HG03108 (cell line): ENCODE results near the gene SEMA3A.

Experiments used
- ATAC-seq: cut with Tn5 transposase; IDR thresholded peaks from one replicate; pipeline ENCODE4 v1.9.1; 2021; ENCODE audit warnings: moderate library complexity; ENCODE audit not compliant: unreplicated experiment

The SEMA3A gene

DNA sequence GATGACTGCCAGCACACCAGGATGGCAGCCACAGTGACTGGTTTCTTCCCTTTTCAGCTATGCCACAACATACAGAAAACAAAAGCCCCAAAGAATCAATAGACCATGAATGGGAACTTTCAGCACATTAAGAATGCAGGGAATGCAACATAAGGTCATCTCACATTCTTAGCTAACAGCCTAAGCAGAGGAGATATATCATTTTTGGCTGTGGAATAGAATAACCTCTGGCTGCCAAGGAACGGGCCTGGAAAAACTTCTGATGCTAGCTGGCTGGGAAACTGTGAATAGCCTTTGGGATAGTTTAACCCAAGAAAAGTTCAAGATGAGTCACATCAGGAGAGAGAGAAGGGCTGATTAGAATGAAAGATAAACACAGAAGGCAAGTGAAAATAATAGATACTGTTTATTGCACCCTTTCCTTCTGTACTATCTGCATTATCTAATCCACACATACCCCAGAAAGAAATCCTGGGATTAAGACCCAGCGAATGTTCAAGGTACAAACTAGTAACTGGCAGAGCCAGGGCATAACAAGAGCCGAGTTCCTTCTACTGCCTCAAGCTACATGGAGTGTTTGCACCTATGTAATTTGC, 169.2 kb downstream of the SEMA3A start:
- no peak for ATAC-seq

DNA sequence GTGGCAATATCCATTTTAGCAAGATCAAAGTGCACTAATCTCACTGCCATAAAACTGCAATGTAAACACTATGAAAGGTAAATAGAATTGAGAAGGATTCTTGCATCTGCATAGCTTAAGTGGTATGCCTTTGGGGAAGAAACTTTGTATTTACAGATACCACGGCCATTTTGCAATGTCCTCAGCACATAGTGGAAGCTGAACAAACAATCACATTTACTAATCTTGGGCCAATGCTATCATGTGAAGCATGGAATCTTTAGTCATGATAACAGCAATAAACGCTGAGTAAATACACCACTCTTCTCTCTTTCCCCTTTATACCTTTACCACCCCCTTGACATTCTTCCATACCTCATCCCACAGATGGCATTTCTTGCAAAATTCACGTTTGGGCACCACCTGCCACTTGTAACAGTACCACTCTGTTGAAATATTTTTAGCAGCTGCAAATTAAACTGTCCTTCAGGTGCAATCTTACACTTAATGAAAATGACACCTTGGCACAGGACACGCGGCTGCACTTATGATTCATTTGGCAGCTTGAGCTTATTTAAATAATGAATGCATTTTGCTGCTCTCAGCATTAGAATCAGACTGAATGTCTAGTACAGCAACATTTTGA, 171.8 kb downstream of the SEMA3A start:
- no peak for ATAC-seq

DNA sequence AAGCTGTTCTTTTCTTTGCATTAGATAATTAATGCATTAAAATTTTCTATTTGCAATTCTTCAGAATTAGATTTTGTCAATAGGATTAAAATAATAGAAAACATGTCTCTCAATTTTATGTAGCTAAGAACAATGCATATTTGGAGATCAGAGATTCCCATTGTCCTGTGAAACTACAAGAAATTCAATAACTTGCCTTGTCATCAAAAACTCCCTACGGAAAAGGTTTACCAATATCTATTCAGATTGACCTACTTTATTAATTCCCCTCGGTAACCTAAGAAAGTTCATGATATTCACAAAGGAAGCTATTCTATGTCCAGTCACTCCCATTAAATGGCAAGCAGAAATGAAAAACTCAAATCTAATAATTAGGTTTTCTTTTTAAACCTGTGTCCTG, 172.6 kb downstream of the SEMA3A start:
- no peak for ATAC-seq

DNA sequence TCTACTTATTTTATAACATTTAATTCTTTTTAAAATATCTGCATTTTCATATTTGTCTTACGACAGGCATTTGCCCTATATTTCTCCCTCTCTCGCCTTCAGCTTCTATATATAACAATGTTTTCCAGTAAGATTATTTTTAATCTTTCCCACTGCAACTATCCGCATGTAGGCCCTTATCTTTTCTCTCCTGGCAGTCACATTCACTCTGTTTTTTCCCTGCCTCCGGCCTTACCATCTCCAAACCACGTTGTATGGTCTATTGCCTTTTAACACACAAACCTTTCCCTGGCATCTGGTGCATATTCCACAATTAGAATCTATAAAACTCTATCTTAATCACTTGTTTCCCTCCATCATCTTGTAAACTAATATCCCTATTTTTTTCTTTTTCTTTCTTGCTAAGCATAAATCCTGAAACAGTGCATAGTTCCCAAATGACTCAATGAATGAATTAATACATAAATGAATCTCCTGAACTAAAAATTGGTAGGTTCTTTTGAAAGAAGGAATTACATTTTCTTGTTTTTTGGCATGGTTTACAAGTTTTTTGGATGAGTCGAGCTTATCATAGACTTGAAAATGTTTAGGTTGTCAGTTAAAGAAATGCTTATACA, 173.2 kb downstream of the SEMA3A start:
- ATAC-seq, result no peak

DNA sequence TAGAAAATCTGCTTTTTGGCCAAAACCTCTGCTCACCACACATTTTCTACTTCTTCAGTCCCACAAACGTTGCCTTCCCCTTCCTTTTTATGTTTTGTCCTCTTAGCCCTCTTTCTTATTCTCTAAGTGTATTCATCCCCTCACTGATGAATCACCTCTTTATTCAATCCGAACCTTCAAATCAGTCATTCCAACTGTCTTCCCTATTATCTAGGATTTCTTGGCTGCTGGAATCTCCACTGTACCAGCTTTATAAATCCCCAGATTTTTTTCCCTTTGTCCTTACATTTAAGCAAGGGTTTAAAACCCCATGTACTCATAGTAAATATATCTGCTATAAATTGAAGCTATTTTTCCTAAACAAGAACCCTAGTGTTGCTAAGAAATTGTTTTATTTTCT, 176.9 kb downstream of the SEMA3A start:
- ATAC-seq, result no peak

DNA sequence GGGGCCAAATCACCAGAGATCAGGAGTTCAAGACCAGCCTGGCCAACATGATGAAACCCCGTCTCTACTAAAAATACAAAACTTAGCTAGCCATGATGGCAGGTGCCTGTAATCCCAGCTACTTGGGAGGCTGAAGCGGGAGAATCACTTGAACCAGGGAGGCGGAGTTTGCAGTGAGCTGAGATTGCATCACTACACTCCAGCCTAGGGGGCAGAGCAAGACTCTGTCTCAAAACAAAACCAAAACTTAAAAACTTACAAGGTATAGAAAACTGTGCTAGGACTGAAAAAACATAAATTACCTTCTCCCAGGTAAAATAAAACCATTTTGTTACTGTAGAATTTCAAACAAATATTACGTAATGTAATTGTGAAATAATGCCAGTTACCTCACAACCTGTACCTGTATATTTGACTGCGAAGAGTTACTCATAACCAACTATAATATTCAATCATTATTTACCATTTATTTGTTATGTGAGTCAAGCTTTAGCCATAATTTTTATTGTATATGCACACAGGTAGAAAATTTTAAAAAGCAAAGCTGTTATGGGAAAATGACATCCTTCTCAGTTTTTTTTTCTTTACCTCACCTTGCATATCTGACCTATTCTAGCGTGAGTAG, 180.9 kb downstream of the SEMA3A start:
- no peak for ATAC-seq

DNA sequence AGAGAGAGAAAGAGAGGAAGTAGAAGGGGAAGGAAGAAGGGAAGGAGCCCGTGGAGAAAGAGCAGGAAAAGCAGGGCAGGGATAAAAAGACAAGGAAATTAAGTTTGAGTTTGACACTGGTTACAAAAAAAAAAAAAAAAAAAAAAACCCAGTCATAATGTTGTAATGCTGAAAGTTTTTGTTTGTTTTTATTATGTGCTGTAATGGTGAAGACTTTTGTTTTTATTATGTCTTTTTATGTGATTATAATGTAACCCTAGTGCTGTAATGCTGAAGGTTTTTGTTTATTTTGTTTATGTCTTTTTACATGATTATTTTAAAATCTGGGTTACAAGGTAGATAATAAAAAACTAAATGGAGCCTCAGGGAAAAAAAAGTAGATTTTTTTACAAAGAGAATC, 184.8 kb downstream of the SEMA3A start:
- no peak for ATAC-seq

DNA sequence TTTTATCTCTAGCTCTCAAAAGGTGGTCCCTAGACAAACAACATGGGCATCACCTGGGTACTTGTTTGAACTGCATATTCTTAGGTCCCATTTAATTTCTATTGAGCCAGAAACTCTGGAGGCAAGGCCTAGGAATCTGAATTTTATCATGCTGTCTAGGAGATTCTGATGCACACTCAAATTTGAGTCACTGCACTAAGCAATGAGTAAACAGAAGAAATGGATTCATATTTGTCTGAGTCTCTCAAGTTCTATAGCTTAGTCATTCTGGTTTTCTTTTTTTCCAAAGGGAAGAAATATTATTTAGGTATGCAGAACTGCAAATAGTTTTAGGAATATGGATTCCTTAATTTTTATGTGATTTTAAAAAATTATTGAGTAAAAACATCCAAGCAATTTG, 185.5 kb downstream of the SEMA3A start:
- ATAC-seq, result no peak

DNA sequence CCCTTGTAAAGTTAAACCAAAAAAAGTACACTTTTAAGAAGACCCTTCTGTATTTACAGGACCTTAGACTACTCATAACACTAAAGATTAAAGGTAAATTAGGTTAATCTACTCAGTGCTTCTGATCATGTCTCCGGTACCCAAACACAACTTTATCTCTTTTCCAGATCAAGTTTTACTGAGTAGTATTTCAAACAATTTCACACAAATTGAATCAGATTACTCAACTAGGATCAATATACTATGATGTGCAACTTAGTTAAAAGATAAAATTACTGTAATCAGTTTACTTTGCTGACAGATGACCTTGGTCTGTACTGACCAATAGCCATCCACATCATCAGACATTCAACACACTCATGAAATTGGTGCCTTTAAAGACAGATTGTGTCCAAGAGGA, 191.4 kb downstream of the SEMA3A start:
- no peak for ATAC-seq

DNA sequence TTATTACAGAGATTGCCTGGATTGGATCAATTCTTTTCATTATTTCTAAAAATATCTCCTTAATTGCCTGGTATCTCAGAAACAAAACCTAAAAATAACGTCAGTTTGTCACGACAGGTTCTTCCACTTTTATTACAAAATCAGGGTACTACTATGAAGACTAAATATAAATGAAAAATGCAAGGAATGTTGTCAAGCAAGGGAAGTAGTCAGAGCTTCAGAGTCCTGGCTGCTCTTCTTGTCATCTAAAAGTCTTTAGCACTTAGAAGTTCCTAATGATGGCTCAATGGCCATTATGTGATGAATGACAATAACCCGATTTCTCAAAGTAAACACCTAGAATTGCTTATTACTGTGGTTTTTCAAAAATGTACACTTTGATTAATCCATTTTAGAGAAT, 192.2 kb downstream of the SEMA3A start:
- ATAC-seq, result no peak

DNA sequence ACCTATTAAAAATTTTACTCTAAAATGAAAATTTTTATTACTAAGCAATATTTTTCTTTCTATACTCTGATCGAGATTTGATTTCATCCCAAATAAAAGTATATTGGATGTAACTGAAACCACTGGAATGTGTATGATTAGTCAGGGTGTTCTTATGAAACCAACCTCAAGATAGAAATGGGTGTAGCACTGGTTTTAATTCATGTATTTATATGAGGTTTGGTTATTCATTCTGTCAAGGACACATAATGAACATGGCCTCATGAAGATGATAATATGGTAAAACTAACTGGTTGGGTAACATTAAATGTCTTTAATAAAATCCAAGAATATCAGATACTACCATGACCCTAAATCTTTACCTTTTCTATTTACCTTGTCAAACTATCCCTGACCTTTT, 197.7 kb downstream of the SEMA3A start:
- ATAC-seq, result no peak

DNA sequence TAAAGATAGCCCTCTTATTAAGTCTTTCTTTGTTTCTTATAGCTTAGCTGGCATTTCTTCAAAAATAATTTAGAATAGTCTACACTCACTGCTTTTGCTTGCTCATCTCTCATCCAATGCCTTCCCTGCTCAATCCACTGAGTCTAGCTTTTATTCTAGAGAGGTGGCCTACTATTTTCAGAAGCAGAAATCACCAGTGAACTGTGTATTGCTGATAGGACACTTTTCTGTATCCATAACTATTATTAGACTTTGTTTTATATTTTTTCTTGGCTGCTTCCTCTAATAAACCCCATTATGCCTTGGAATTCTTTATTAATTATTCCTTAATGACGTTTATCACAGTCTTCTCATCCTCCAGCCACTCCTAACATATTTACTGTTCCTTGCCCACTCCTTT, 206.8 kb downstream of the SEMA3A start:
- no peak for ATAC-seq

DNA sequence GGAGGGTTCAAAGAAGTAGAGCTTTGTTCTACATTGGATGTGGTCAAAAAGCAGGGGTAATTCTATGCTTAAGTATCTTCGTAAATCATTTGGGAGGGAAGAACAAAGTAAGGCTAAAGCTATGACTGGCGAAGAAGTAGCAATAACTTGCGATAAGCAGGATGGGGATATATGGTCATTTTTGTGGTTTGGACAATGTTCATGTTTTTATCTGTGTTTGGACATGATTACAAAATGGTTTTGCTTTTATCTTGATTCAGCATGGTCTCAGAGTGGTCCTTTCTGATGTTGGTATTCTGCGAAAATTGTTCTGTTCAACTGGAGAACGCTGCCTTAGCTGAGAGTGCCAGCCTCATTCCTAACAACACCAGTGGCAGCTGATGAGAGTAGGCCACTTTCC, 208.8 kb downstream of the SEMA3A start:
- ATAC-seq, result no peak

DNA sequence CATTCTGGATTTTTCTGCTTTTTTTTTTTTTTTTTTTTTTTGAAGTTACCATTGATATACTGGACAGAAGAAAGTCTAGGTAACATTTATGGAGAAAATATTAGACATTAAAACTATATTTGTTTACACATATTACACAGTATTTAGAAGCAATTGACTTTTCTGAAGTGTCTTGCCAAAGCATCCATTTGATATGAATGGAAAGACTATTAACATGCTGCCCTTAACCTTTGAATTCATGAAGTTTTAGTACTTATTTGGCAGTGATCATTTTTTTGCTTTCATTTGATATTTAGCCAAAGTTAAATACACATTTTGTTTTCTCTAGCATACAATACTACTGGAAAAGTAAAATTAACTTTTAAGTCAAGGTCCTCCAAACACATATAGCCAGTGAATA, 210.0 kb downstream of the SEMA3A start:
- ATAC-seq, result no peak

DNA sequence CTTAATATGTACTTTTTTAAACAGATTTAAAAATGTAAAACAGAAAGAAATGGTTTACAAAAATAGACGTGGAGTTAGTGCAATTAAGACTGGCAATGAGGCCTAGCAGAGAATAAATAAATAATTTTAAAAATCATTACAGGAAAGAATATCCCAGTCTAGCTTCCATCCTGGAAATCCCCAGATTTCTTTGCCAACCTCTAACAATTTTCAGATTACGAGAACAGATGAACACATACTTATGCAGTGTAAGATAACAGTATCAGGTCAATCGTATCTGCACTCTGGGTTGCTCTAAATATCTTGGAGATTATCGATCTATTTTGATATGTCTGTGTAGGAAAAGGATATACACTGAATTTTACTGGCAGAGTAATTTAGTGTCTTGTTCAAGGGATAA, 210.5 kb downstream of the SEMA3A start:
- no peak for ATAC-seq

DNA sequence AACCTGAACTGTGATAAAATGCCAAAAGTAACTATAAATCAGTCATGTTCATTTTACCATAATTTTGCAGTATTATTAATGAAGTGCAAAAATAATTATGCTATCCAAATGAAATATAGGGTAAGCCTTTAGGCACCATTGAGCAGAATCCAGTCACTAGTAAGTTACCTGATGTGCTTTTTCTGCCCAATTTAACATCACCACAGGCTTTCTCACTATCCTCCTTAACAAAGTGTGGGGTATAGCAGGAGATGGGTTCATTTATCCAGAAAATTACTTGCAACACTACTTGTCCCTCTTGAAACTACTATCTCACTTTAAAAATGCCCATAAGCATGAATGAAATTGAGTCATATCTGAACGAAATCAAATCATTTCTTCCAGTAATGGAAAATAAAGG, 211.0 kb downstream of the SEMA3A start:
- ATAC-seq, result no peak

DNA sequence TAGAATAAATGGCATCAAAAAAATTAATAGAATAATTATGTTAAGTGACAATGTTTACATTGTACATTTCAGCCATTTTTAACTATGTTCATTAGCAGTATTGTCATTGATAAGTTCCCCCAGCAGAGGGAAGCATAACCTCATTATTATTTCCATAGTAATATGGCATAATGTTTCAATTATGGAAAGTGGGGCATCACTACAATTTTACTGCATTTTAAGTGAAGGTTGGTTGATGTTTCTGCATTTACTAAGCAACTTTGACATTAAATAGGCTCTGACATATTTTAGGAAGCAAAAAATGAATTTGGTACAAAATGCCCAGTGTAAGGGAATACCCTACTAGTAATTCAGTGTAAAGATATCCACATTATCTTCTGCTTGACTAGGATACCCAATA, 218.3 kb downstream of the SEMA3A start:
- peak; percentile 75 for ATAC-seq

DNA sequence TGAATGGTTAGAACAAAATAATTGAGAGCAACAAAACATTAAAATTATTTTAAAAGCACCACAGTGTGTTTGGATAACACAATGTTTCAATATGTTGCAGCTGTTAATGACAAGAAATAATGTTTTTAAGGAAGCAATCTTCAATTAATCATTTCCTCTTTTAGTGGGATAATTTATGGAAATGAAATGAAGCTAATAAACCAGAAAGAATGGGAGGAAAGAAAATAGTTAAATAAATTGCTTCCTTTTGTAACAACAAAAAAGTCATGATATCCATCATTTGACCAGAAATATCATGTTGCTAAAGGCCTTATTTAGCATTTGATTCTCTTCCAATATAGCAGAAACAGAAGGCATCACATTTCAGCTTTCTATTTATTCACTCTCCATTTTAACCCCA, 224.5 kb downstream of the SEMA3A start:
- ATAC-seq, result no peak

DNA sequence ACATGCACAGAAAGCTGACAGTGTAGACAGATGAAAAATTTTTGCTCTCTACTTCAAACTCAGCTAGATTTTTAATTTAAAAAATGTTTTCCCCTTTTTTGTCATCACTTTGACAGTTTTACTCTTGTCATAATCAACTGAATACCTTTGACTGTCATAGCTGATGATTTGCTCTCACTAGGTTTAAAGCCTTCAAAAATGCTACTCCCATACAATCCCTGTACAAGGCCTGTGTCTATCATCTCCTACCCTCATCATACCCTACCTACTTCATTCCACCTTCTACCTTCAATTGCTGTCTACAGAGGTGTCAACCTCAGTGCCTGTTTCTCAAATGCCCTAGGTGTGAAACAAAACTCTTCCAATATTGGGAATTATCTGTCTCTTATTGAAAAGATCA, 230.3 kb downstream of the SEMA3A start:
- no peak for ATAC-seq

DNA sequence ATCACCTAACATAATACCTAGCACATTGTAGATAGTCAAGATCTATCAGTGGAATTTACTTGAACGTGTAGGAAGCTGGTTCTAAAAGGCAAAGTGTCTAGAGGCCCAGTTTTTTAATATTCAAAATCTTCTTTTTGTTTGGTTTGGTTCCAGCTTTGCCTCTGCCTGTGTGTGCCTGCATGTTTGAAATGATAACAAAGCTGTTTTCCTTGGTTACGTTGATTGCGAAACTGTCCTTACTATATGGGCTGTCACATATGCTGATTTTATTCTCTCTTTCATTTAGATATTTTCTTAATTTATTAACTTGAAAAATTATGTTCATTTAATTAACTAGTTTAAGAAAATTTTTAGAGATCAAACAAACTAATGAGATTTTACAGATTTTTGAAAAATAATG, 237.3 kb downstream of the SEMA3A start:
- no peak for ATAC-seq

DNA sequence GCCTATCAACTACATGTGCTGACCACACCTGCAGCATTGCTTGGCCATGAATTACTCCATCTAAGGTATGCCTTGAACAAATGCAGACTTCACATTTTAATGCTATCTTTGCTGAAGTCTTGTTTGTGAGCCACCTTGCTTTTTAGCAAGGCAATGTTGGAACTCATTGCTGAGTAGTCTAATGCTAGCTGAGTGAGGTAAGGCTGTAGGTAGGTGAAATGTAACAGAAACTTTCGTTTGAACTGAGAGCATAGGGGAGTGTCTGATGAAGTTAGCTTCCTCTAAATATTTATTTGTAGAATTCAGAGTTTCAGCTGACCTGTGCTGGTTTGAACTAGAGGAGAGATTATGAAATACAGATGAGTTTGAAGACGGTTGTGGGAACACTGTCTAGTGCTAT, 238.5 kb downstream of the SEMA3A start:
- no peak for ATAC-seq

DNA sequence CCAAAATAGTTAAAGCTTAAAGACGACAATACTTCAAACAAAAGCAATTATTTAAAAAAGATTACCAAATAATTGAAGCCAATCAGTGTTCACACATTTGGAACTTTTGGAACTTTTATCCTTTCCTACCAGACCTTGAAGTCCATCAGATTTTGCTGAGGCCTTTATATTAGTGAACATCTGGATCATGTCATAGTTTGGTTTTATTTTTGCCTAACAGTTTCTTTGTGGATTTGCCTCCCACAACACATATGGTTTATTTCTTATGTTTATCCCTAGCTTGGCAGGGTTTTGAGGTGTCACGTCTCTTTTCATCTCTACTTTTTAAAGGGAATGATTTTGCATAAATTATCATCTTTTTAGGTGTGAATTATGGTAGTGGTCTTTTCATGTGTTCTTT, 242.4 kb downstream of the SEMA3A start:
- no peak for ATAC-seq
